Gastrocnemius medialis (tissue), 4 donors: ENCODE measurements around the gene ATP9B.
"Not testable (repeated sequence)": the region's sequence is repeated elsewhere in the genome, so short reads cannot be mapped to it uniquely, and the experiment has no call there.

Source experiments
- POLR2A ChIP-seq, 2 donors: fragments of 450-650 bp; IDR thresholded peaks; one replicate each; pipeline ENCODE4 v1.6.1; 2017; ENCODE audit warnings: antibody characterized with exemption in 2 of 2, mild to moderate bottlenecking in 2 of 2, moderate library complexity in 2 of 2
- TF ChIP-seq, protein P1 (sequence below), 5 experiments: fragments of 450-650 bp in 3 of 5; fragments of 200-600 bp in 2 of 5; sonication (generic) in 2 of 5; IDR thresholded peaks in 4 of 5; conservative IDR thresholded peaks in 1 of 5; 1 replicate in 4 of 5; 2 replicates in 1 of 5; pipeline ENCODE4 v1.5.1; 2016 to 2019; ENCODE audit warnings: antibody characterized with exemption in 5 of 5, mild to moderate bottlenecking in 3 of 5, moderate library complexity in 3 of 5

- TF ChIP-seq, protein P1, sequence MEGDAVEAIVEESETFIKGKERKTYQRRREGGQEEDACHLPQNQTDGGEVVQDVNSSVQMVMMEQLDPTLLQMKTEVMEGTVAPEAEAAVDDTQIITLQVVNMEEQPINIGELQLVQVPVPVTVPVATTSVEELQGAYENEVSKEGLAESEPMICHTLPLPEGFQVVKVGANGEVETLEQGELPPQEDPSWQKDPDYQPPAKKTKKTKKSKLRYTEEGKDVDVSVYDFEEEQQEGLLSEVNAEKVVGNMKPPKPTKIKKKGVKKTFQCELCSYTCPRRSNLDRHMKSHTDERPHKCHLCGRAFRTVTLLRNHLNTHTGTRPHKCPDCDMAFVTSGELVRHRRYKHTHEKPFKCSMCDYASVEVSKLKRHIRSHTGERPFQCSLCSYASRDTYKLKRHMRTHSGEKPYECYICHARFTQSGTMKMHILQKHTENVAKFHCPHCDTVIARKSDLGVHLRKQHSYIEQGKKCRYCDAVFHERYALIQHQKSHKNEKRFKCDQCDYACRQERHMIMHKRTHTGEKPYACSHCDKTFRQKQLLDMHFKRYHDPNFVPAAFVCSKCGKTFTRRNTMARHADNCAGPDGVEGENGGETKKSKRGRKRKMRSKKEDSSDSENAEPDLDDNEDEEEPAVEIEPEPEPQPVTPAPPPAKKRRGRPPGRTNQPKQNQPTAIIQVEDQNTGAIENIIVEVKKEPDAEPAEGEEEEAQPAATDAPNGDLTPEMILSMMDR (IDR thresholded peaks at IDR 0.05 in 4 of 5, conservative IDR thresholded peaks at IDR 0.05 in 1 of 5): not testable (repeated sequence)
- TF ChIP-seq POLR2A (IDR thresholded peaks at IDR 0.05): not testable (repeated sequence)
Observed at GRCh38 chr18:79172331-79172730, 103.1 kb downstream of the ATP9B start.
